Subcutaneous abdominal adipose tissue (tissue), 5 donors: ENCODE measurements around the gene C9orf85.
"Not testable (repeated sequence)": the region's sequence is repeated elsewhere in the genome, so short reads cannot be mapped to it uniquely, and the experiment has no call there.

ENCODE experiments used
- H3K27ac ChIP-seq: one replicate; pipeline ENCODE4 v1.7.0; 2013; ENCODE audit warnings: low read depth, mild to moderate bottlenecking, inconsistent platforms, low read length, moderate library complexity
- H3K27me3 ChIP-seq, 5 donors: one replicate each; pipeline ENCODE4 v1.7.0; 2013; ENCODE audit warnings: low read length in 5 of 5, inconsistent platforms in 1 of 5; ENCODE audit not compliant: control insufficient read depth in 5 of 5, insufficient read depth in 4 of 5
- H3K36me3 ChIP-seq, 5 donors: one replicate each; pipeline ENCODE4 v1.7.0; 2013; ENCODE audit warnings: low read length in 5 of 5; ENCODE audit not compliant: control insufficient read depth in 5 of 5, insufficient read depth in 5 of 5
- H3K4me1 ChIP-seq, 5 donors: one replicate each; pipeline ENCODE4 v1.7.0; 2013; ENCODE audit warnings: low read length in 5 of 5, mild to moderate bottlenecking in 3 of 5, moderate library complexity in 1 of 5; ENCODE audit not compliant: control insufficient read depth in 5 of 5, insufficient read depth in 5 of 5
- H3K4me3 ChIP-seq, 5 donors: one replicate each; pipeline ENCODE4 v1.7.0; 2013; ENCODE audit warnings: low read length in 5 of 5, low read depth in 1 of 5
- H3K9ac ChIP-seq, 5 donors: one replicate each; pipeline ENCODE4 v1.7.0; 2013; ENCODE audit warnings: low read length in 5 of 5, mild to moderate bottlenecking in 4 of 5, moderate library complexity in 3 of 5
- H3K9me3 ChIP-seq, 5 donors: one replicate each; pipeline ENCODE4 v1.7.0; 2013; ENCODE audit warnings: low read length in 5 of 5; ENCODE audit not compliant: control insufficient read depth in 5 of 5
- donor health status: healthy.
- donor health status: healthy.
- donor health status: healthy.
- donor health status: healthy.
- donor health status: healthy.

Gene C9orf85

GRCh38 chr9:71986900-71987299, 75.5 kb downstream of the C9orf85 start:
- Histone ChIP-seq H3K4me1 (peaks cover 0 to 4% (median 0%) of the 10 kb centered on the region in 5 donors), H3K27ac (no peak overlapping the region), H3K27me3 (no peaks in the 10 kb centered on the region), H3K36me3 (peaks cover 0 to 3% (median 0%) of the 10 kb centered on the region in 5 donors), H3K9ac (no peak overlapping the region), H3K9me3 (no peaks in the 10 kb centered on the region), H3K4me3 (no peak overlapping the region)

GRCh38 chr9:71987471-71988371, 76.3 kb downstream of the C9orf85 start:
- H3K36me3 ChIP-seq: peaks cover 0 to 3% (median 0%) of the 10 kb centered on the region in 5 donors
- H3K27ac ChIP-seq: no peak overlapping the region
- H3K27me3 ChIP-seq: no peaks in the 10 kb centered on the region
- H3K9ac ChIP-seq: no peak overlapping the region
- peaks cover 0 to 4% (median 0%) of the 10 kb centered on the region in 5 donors for H3K4me1 ChIP-seq
- no peak overlapping the region for H3K4me3 ChIP-seq
- no peaks in the 10 kb centered on the region for H3K9me3 ChIP-seq

- Histone ChIP-seq H3K9me3 (no peaks in the 10 kb centered on the region), H3K9ac (no peak overlapping the region), H3K4me3 (no peak overlapping the region), H3K36me3 (peaks cover 0 to 3% (median 0%) of the 10 kb centered on the region in 5 donors), H3K4me1 (no peaks in the 10 kb centered on the region), H3K27me3 (no peaks in the 10 kb centered on the region), H3K27ac (no peak overlapping the region)
Observed at GRCh38 chr9:71990466-71990865, 79.0 kb downstream of the C9orf85 start.

GRCh38 chr9:72005451-72005850, 94.0 kb downstream of the C9orf85 start:
- Histone ChIP-seq H3K27me3 (no peaks in the 10 kb centered on the region), H3K9me3 (no peaks in the 10 kb centered on the region), H3K27ac (no peak overlapping the region), H3K4me1 (no peaks in the 10 kb centered on the region), H3K4me3 (no peak overlapping the region), H3K36me3 (no peaks in the 10 kb centered on the region), H3K9ac (no peak overlapping the region)

GRCh38 chr9:72006501-72006900, 95.1 kb downstream of the C9orf85 start:
- Histone ChIP-seq H3K9me3 (no peaks in the 10 kb centered on the region), H3K36me3 (no peaks in the 10 kb centered on the region), H3K27ac (no peak overlapping the region), H3K9ac (no peak overlapping the region), H3K4me1 (no peaks in the 10 kb centered on the region), H3K27me3 (no peaks in the 10 kb centered on the region), H3K4me3 (no peak overlapping the region)

- H3K27ac ChIP-seq, H3K36me3 ChIP-seq, H3K4me1 ChIP-seq, H3K9ac ChIP-seq, H3K4me3 ChIP-seq, H3K9me3 ChIP-seq, H3K27me3 ChIP-seq: not testable (repeated sequence)
Observed at GRCh38 chr9:72007726-72008125, 96.3 kb downstream of the C9orf85 start.

- no peak overlapping the region for H3K4me3 ChIP-seq
- no peaks in the 10 kb centered on the region for H3K9me3 ChIP-seq
- no peak overlapping the region for H3K9ac ChIP-seq
- no peaks in the 10 kb centered on the region for H3K4me1 ChIP-seq
- H3K27me3 ChIP-seq: no peaks in the 10 kb centered on the region
- no peaks in the 10 kb centered on the region for H3K36me3 ChIP-seq
- no peak overlapping the region for H3K27ac ChIP-seq
Observed at GRCh38 chr9:72012646-72013045, 101.2 kb downstream of the C9orf85 start.

GRCh38 chr9:72013292-72013760, 101.9 kb downstream of the C9orf85 start:
- no peaks in the 10 kb centered on the region for H3K4me1 ChIP-seq
- H3K9ac ChIP-seq: no peak overlapping the region
- no peaks in the 10 kb centered on the region for H3K9me3 ChIP-seq
- H3K4me3 ChIP-seq: no peak overlapping the region
- H3K27me3 ChIP-seq: no peaks in the 10 kb centered on the region
- H3K36me3 ChIP-seq: no peaks in the 10 kb centered on the region
- no peak overlapping the region for H3K27ac ChIP-seq

GRCh38 chr9:72022841-72023240, 111.4 kb downstream of the C9orf85 start:
- Histone ChIP-seq H3K9ac (no peak overlapping the region), H3K4me3 (no peak overlapping the region), H3K27me3 (no peaks in the 10 kb centered on the region), H3K4me1 (peaks cover 0 to 2% (median 0%) of the 10 kb centered on the region in 5 donors), H3K36me3 (no peaks in the 10 kb centered on the region), H3K9me3 (no peaks in the 10 kb centered on the region), H3K27ac (no peak overlapping the region)
